ENCODE data around the gene IFFO2.
"Not testable (repeated sequence)": the region's sequence is repeated elsewhere in the genome, so short reads cannot be mapped to it uniquely, and the experiment has no call there.

The IFFO2 gene

GRCh38 chr1:18917071-18917799, 39.2 kb downstream of the IFFO2 start:
- no peak for DNase-seq

GRCh38 chr1:18915341-18915740, 41.1 kb downstream of the IFFO2 start:
- DNase-seq, result no peak

GRCh38 chr1:18913065-18913835, 43.2 kb downstream of the IFFO2 start:
- DNase-seq, result no peak

GRCh38 chr1:18912550-18912949, 43.9 kb downstream of the IFFO2 start:
- no peak for DNase-seq

GRCh38 chr1:18908911-18909771, 47.3 kb downstream of the IFFO2 start:
- DNase-seq, result no peak

- DNase-seq, result no peak
These were observed 48.3 kb downstream of the IFFO2 start for GRCh38 chr1:18907917-18908845.

GRCh38 chr1:18907021-18907916, 49.2 kb downstream of the IFFO2 start:
- no peak for DNase-seq

- DNase-seq, result no peak
These were observed 53.2 kb downstream of the IFFO2 start for GRCh38 chr1:18903291-18903756.

GRCh38 chr1:18902523-18903290, 53.8 kb downstream of the IFFO2 start, which contains the start of gene ALDH4A1:
Gene ALDH4A1, minus strand, starts transcription at chr1:18902555. Its CDS starts 32 bp downstream, at chr1:18902523.
- DNase-seq, result peak; percentile 33

- no peak for DNase-seq
These were observed 54.4 kb downstream of the IFFO2 start for GRCh38 chr1:18901952-18902522.

- no peak for DNase-seq
These were observed 55.1 kb downstream of the IFFO2 start for GRCh38 chr1:18901147-18901951.

GRCh38 chr1:18900303-18900841, 56.1 kb downstream of the IFFO2 start:
- DNase-seq, result no peak

- no peak for DNase-seq
These were observed 57.0 kb downstream of the IFFO2 start for GRCh38 chr1:18899363-18900049.

- DNase-seq, result no peak
These were observed 57.9 kb downstream of the IFFO2 start for GRCh38 chr1:18898567-18898966.

- no peak for DNase-seq
These were observed 61.2 kb downstream of the IFFO2 start for GRCh38 chr1:18895317-18895716.

- no peak for DNase-seq
These were observed 63.4 kb downstream of the IFFO2 start for GRCh38 chr1:18893120-18893519.

GRCh38 chr1:18891858-18892257, 64.6 kb downstream of the IFFO2 start:
- DNase-seq, result not testable (repeated sequence)

- DNase-seq, result no peak
These were observed 65.1 kb downstream of the IFFO2 start for GRCh38 chr1:18891426-18891780.
